IMR-90 (cell line): ENCODE results near the gene MPRIP. TPM values are rescaled to one million over a fixed set of nuclear protein-coding genes. Genes with fewer than 3 reads are reported as not detected.

Source experiments
- FOS ChIP-seq: fragments of 150-350 bp; IDR thresholded peaks from 2 replicates; pipeline ENCODE4 v1.6.1; 2016; ENCODE audit warnings: low read depth, low read length
- RAD21 ChIP-seq: IDR thresholded peaks from 2 replicates; pipeline ENCODE4 v1.6.1; 2012; ENCODE audit warnings: low read length, improper control_type of control experiment
- SMC3 ChIP-seq: fragments of 150-350 bp; IDR thresholded peaks from 2 replicates; pipeline ENCODE4 v1.6.1; 2016; ENCODE audit warnings: low read depth, mild to moderate bottlenecking, antibody characterized with exemption, low read length, moderate library complexity
- microRNA-seq, 2 experiments: library from miRNA; stranded (forward) in 1 of 2; unstranded in 1 of 2; fragments of 10-50 nt in 1 of 2; fragments of <30 nt in 1 of 2; gene quantifications in 1 of 2; microRNA quantifications in 1 of 2; one replicate each; pipeline versions ENCODE3 to v1.1.0; 2013 to 2020; ENCODE audit not compliant: insufficient read depth in 1 of 2, insufficient read length in 1 of 2, unreplicated experiment in 1 of 2
- polyA plus RNA-seq, 3 experiments: library from polyadenylated mRNA; depleted of rRNA; stranded (reverse); fragments of >200 nt; gene quantifications; 2 replicates each; pipeline ENCODE4 v1.2.3, GENCODE V29; 2012; ENCODE audit warnings: low replicate concordance in 1 of 3
- small RNA-seq, 5 experiments: library from RNA; depleted of rRNA; stranded (forward); fragments of <200 nt; gene quantifications; one replicate each; pipeline ENCODE3, GENCODE V24; 2012
- total RNA-seq: library from RNA; depleted of rRNA; stranded (reverse); fragments of >200 nt; gene quantifications from 2 replicates; pipeline ENCODE4 v1.2.3, GENCODE V29; 2012; rRNA removed

Gene MPRIP
- total and polyA plus RNA-seq, 2 of the 4 experiments (the other 2 are of a cell fraction), result 111 to 149 TPM

GRCh38 chr17:17242246-17242645 lies 200.0 kb downstream of the MPRIP start (continued):
- TF ChIP-seq FOS (no peak), RAD21 (no peak), SMC3 (no peak)

Small RNA genes lying within 50 kb of the gene (microRNA-seq; reads per million reads assigned to microRNA genes)
- not detected for gene RNU6-767P (ENCODE audit: insufficient read depth, insufficient read length)

Small RNA genes lying within 50 kb of the gene (small RNA-seq; reads per million reads assigned to genes)
- gene RNU6-767P, result 0 reads per million in 5 experiments

Other genes starting within 250 kb of the MPRIP start
- gene TNFRSF13B, start 70.3 kb upstream of the MPRIP start, total RNA-seq, result not detected in 2 replicates
- gene TNFRSF13B, start 70.3 kb upstream of the MPRIP start, polyA plus RNA-seq (2012; rRNA removed), result not detected in 2 replicates
- gene PLD6, start 163.9 kb downstream of the MPRIP start, total RNA-seq, result 1.1 TPM in 2 replicates
- 0.98 and 1.5 TPM in 2 replicates for gene PLD6, start 163.9 kb downstream of the MPRIP start, polyA plus RNA-seq (2012; rRNA removed)
- 16.8 and 18.3 TPM in 2 replicates for gene FLCN, start 194.7 kb downstream of the MPRIP start, total RNA-seq
- gene FLCN, start 194.7 kb downstream of the MPRIP start, polyA plus RNA-seq (2012; rRNA removed), result 19.6 and 24.8 TPM in 2 replicates
- 130 and 144 TPM in 2 replicates for gene COPS3, start 238.8 kb downstream of the MPRIP start, total RNA-seq
- gene COPS3, start 238.8 kb downstream of the MPRIP start, polyA plus RNA-seq (2012; rRNA removed), result 59.8 and 71.4 TPM in 2 replicates